Osteocyte (in vitro differentiated cells): ENCODE results near the gene TGM1. TPM values are rescaled to one million over a fixed set of nuclear protein-coding genes. Genes with fewer than 3 reads are reported as not detected.

ENCODE experiments used
- DNase-seq: peaks from one replicate; pipeline ENCODE4 v3.0.0; 2021; ENCODE audit warnings: mixed read lengths; ENCODE audit not compliant: unreplicated experiment; ENCODE audit errors: extremely low spot score
- H3K27ac Mint-ChIP-seq: one replicate; pipeline ENCODE4 v1.8.0; 2021; ENCODE audit warnings: mild to moderate bottlenecking, mixed read lengths; ENCODE audit not compliant: unreplicated experiment
- H3K27me3 Mint-ChIP-seq: one replicate; pipeline ENCODE4 v1.8.0; 2021; ENCODE audit warnings: mixed read lengths; ENCODE audit not compliant: unreplicated experiment
- H3K36me3 Mint-ChIP-seq: one replicate; pipeline ENCODE4 v1.8.0; 2021; ENCODE audit warnings: mixed read lengths; ENCODE audit not compliant: unreplicated experiment
- H3K4me1 Mint-ChIP-seq: one replicate; pipeline ENCODE4 v1.8.0; 2021; ENCODE audit warnings: mixed read lengths; ENCODE audit not compliant: unreplicated experiment
- H3K4me3 Mint-ChIP-seq: one replicate; pipeline ENCODE4 v1.8.0; 2021; ENCODE audit warnings: mild to moderate bottlenecking, moderate library complexity, mixed read lengths; ENCODE audit not compliant: unreplicated experiment
- H3K9me3 Mint-ChIP-seq: one replicate; pipeline ENCODE4 v1.8.0; 2021; ENCODE audit warnings: mixed read lengths; ENCODE audit not compliant: unreplicated experiment
- total RNA-seq: library from RNA; stranded (reverse); gene quantifications from 2 replicates; pipeline ENCODE4 v1.2.1, GENCODE V29; 2021
- TF ChIP-seq, protein P1 (sequence below): fragments of 200-600 bp; sonication (generic); IDR thresholded peaks from 2 replicates; pipeline ENCODE4 v1.5.0; 2021; ENCODE audit warnings: antibody characterized with exemption, mild to moderate bottlenecking, moderate library complexity

TGM1 gene
- total RNA-seq, 1 donor from 2014 or later: 2.1 TPM

DNA sequence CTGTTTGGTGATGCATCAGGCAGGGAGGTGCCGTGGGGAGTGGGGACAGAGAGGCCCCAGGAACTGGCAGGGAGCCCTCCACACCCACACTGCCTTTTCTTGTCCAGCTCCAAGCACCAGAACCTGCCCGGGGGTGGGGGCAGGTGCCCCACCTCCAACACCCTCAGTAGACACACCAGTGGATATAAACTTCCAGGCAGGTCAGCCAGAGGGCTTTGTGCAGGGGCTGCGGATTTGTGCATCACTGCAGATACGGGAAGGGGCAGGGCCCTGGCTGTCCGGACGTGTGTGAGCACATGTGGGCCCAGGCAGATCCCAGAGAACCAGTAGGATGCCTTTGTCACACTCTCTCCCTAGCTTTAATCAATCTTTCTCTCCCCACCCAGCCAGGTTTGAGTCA, 1.3 kb upstream of the TGM1 start:
- TF ChIP-seq, protein P1, sequence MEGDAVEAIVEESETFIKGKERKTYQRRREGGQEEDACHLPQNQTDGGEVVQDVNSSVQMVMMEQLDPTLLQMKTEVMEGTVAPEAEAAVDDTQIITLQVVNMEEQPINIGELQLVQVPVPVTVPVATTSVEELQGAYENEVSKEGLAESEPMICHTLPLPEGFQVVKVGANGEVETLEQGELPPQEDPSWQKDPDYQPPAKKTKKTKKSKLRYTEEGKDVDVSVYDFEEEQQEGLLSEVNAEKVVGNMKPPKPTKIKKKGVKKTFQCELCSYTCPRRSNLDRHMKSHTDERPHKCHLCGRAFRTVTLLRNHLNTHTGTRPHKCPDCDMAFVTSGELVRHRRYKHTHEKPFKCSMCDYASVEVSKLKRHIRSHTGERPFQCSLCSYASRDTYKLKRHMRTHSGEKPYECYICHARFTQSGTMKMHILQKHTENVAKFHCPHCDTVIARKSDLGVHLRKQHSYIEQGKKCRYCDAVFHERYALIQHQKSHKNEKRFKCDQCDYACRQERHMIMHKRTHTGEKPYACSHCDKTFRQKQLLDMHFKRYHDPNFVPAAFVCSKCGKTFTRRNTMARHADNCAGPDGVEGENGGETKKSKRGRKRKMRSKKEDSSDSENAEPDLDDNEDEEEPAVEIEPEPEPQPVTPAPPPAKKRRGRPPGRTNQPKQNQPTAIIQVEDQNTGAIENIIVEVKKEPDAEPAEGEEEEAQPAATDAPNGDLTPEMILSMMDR: no peak
- no peaks in the 10 kb centered on the region for H3K27me3 Mint-ChIP-seq
- H3K27ac Mint-ChIP-seq: no peak overlapping the region
- no peak overlapping the region for H3K4me3 Mint-ChIP-seq
- no peaks in the 10 kb centered on the region for H3K9me3 Mint-ChIP-seq
- DNase-seq: no peak
- H3K4me1 Mint-ChIP-seq: peaks cover 3% of the 10 kb centered on the region
- H3K36me3 Mint-ChIP-seq: peaks cover 9% of the 10 kb centered on the region

DNA sequence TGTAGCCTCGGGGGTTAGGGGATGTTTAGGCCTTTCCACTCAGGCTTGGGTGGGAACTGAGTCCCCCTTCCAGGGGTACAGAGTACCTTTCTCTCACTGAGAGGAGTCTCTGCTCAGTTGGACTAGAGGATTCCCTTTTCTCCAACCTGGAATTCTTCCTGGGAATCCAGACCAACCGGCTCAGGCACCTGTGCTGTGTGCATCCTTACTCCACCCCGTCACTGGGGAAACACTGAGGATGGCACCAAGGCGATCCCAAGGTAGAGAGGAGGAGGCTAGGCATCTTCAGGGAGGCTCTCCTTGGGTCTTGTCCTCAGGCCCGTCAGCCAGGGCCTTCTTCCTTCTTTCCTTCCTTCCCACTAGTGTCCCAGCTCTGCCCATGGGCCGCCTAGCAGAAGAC, 871 bp upstream of the TGM1 start:
- Mint-ChIP-seq H3K4me3 (no peak overlapping the region), H3K9me3 (no peaks in the 10 kb centered on the region), H3K4me1 (peaks cover 8% of the 10 kb centered on the region), H3K36me3 (peaks cover 9% of the 10 kb centered on the region), H3K27me3 (no peaks in the 10 kb centered on the region), H3K27ac (no peak overlapping the region)
- TF ChIP-seq, protein P1: no peak
- no peak for DNase-seq

DNA sequence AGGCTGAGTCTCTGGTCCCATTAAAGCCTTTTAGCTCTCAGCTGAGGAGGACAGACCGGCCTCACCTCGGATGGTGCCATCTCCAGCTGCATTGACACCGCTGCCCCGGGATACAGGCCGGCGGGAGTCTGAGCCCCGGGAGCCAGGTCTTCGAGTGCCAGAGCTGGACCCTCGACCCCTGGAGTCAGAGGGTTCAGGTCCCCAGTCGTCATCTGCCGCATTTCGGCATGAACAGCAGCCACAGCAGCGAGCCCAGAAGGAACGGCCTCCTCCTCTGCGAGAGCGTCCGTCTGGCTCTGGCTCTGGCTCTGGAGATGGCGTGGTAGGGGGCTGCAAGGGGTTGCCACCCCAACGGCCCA, 1.0 kb downstream of the TGM1 start:
- no peak overlapping the region for H3K4me3 Mint-ChIP-seq
- H3K27ac Mint-ChIP-seq: no peak overlapping the region
- H3K27me3 Mint-ChIP-seq: no peaks in the 10 kb centered on the region
- H3K4me1 Mint-ChIP-seq: peaks cover 13% of the 10 kb centered on the region
- H3K36me3 Mint-ChIP-seq: peaks cover 4% of the 10 kb centered on the region
- DNase-seq: no peak
- no peaks in the 10 kb centered on the region for H3K9me3 Mint-ChIP-seq
- TF ChIP-seq, protein P1: no peak

DNA sequence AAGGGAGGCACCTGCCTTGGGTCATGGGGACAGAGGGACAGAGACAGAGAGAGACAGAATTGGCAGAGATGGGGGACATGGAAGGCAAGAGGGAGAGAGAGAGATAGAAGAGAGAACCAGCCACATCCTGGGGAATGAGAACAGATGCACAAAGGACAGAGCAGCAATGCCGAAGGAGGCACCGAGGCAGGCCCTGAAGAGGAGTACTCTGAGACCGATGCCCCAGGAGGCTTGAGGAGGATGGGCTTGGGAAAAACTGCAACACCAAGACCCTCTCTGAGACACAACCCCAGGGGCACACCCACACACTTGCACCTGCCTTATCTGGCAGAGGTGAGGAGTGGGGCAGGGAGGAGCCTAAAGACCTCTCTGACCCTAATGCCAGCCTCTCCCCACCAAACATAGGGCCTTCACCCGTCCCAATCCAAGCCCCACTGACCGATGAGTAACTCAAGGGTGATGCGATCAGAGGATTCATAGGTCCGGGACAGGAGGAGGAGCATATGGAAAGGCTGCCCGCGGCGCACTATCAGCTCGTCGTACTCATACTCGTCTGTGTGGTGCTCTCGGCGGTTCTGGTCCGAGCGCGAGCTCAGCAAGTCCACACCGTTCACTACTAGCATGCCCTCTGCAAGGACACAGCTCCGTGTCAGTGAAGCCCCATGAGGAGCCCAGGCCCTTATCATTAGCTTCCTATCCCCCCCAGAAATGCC, 1.6 kb downstream of the TGM1 start:
- H3K4me1 Mint-ChIP-seq: peaks cover 13% of the 10 kb centered on the region
- no peaks in the 10 kb centered on the region for H3K36me3 Mint-ChIP-seq
- TF ChIP-seq, protein P1: no peak
- H3K27ac Mint-ChIP-seq: no peak overlapping the region
- no peak overlapping the region for H3K4me3 Mint-ChIP-seq
- no peaks in the 10 kb centered on the region for H3K27me3 Mint-ChIP-seq
- no peaks in the 10 kb centered on the region for H3K9me3 Mint-ChIP-seq
- DNase-seq: no peak

DNA sequence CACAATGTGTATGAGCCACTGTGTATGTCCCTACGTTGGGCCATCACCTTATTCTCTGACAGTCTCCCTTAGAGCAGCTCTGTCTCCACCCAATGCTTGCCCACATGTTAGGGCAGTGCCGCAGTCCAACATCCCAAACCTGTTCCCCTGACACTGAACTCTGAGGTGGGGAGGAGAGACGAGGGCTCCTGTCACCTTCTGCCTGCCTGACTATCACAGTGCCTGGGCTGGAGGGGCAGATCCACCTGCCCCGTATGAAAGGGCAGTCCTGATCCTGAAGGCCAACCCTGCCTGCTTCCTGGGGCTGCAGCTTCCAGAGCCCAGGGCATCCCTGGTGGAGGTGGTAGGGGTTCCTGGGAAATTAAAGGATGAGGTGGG, 2.2 kb downstream of the TGM1 start:
- TF ChIP-seq, protein P1: no peak
- no peak overlapping the region for H3K27ac Mint-ChIP-seq
- no peak for DNase-seq
- no peaks in the 10 kb centered on the region for H3K27me3 Mint-ChIP-seq
- H3K9me3 Mint-ChIP-seq: no peaks in the 10 kb centered on the region
- H3K4me1 Mint-ChIP-seq: peaks cover 13% of the 10 kb centered on the region
- no peak overlapping the region for H3K4me3 Mint-ChIP-seq
- no peaks in the 10 kb centered on the region for H3K36me3 Mint-ChIP-seq
